Uterus (tissue), 4 donors: ENCODE measurements around the gene BTN3A1. TPM values are rescaled to one million over a fixed set of nuclear protein-coding genes. Genes with fewer than 3 reads are reported as not detected.
"Not testable (repeated sequence)": the region's sequence is repeated elsewhere in the genome, so short reads cannot be mapped to it uniquely, and the experiment has no call there.

Experiments
- DNase-seq, 2 donors: peaks; one replicate each; pipeline ENCODE4 v3.0.0-alpha.2; 2019 to 2020
- H3K27ac ChIP-seq, 2 donors: fragments of 200-600 bp; sonication (generic); 1 replicate in 1 of 2; 2 replicates in 1 of 2; pipeline ENCODE4 v1.5.1; 2016 to 2018
- H3K27me3 ChIP-seq, 2 donors: fragments of 200-600 bp; sonication (generic); one replicate each; pipeline ENCODE4 v1.5.1; 2018 to 2019; ENCODE audit warnings: control low read depth in 1 of 2
- H3K36me3 ChIP-seq, 2 donors: fragments of 200-600 bp; sonication (generic); one replicate each; pipeline ENCODE4 v1.5.1; 2019; ENCODE audit warnings: control low read depth in 1 of 2
- H3K4me1 ChIP-seq, 2 donors: fragments of 200-600 bp; sonication (generic); one replicate each; pipeline ENCODE4 v1.5.1; 2018 to 2019; ENCODE audit warnings: control low read depth in 1 of 2
- H3K4me3 ChIP-seq, 2 donors: fragments of 200-600 bp; sonication (generic); 1 replicate in 1 of 2; 2 replicates in 1 of 2; pipeline ENCODE4 v1.5.1; 2018 to 2019; ENCODE audit warnings: mild to moderate bottlenecking in 1 of 2
- H3K9me3 ChIP-seq, 2 donors: fragments of 200-600 bp; sonication (generic); one replicate each; pipeline ENCODE4 v1.5.1; 2019; ENCODE audit warnings: control low read depth in 1 of 2
- CTCF ChIP-seq, 4 experiments: fragments of 200-600 bp in 2 of 4; fragments of 450-650 bp in 2 of 4; sonication (generic) in 2 of 4; IDR thresholded peaks; one replicate each; pipeline ENCODE4 v1.5.1; 2016 to 2019; ENCODE audit warnings: antibody characterized with exemption in 4 of 4, mild to moderate bottlenecking in 2 of 4, moderate library complexity in 1 of 4
- POLR2A ChIP-seq, 2 donors: fragments of 450-650 bp; IDR thresholded peaks; one replicate each; pipeline ENCODE4 v1.6.1; 2016; ENCODE audit warnings: antibody characterized with exemption in 2 of 2, mild to moderate bottlenecking in 1 of 2, moderate library complexity in 1 of 2
- intact Hi-C: fragments of 100-400 bp; cut with DNase I; formaldehyde crosslinking; loops from one replicate; pipeline ENCODE4 v1.15.1; 2023; ENCODE audit warnings: low total_unique reads
- total RNA-seq, 4 donors: library from RNA; depleted of rRNA in 3 of 4; stranded (reverse); fragments of >200 nt in 3 of 4; gene quantifications; one replicate each; pipeline versions ENCODE4 v1.1.0 to v1.2.4, GENCODE V29; 2014 to 2023
- donor health status: DM: yes; HTN: yes; CAD: no.

BTN3A1 gene
- total RNA-seq, 4 donors from 2014 or later = 9.1 to 64.2 (median 20.8) TPM

- intact Hi-C loops = no loop called here
- TF ChIP-seq CTCF (IDR thresholded peaks at IDR 0.05) (no peak), POLR2A (IDR thresholded peaks at IDR 0.05) (no peak)
- H3K4me1 ChIP-seq = peaks cover 0 to 5% of the 10 kb centered on the region in 2 donors
- H3K9me3 ChIP-seq = no peaks in the 10 kb centered on the region
- H3K36me3 ChIP-seq = no peaks in the 10 kb centered on the region
- no peak for DNase-seq
- no peaks in the 10 kb centered on the region for H3K27me3 ChIP-seq
- no peak overlapping the region for H3K27ac ChIP-seq
- no peak overlapping the region for H3K4me3 ChIP-seq
Observed at GRCh38 chr6:26416288-26416687, 14.2 kb downstream of the BTN3A1 start.

GRCh38 chr6:26418077-26418476 lies 16.0 kb downstream of the BTN3A1 start:
- H3K4me1 ChIP-seq, intact Hi-C loops: not testable (repeated sequence)

GRCh38 chr6:26418795-26419194 lies 16.7 kb downstream of the BTN3A1 start:
- intact Hi-C loops, DNase-seq, H3K27ac ChIP-seq, H3K36me3 ChIP-seq, H3K4me3 ChIP-seq, H3K27me3 ChIP-seq, H3K4me1 ChIP-seq, H3K9me3 ChIP-seq: not testable (repeated sequence)

More at GRCh38 chr6:26418077-26418476, 16.0 kb downstream of the BTN3A1 start:
- not testable (repeated sequence) for DNase-seq, H3K36me3 ChIP-seq, H3K9me3 ChIP-seq, H3K4me3 ChIP-seq, H3K27me3 ChIP-seq, H3K27ac ChIP-seq

- peak overlapping the region; percentile 64 to 69 for H3K4me3 ChIP-seq
- DNase-seq = peak in 1 of 2 donors; percentile 23
Observed at GRCh38 chr6:26420688-26421171, 18.7 kb downstream of the BTN3A1 start.

GRCh38 chr6:26421259-26422144 lies 19.4 kb downstream of the BTN3A1 start:
- H3K4me1 ChIP-seq = peaks cover 0 to 5% of the 10 kb centered on the region in 2 donors
- H3K27me3 ChIP-seq = no peaks in the 10 kb centered on the region
- peak overlapping the region; percentile 64 to 69 for H3K4me3 ChIP-seq
- peak; percentile 61 to 80 for DNase-seq
- H3K9me3 ChIP-seq = no peaks in the 10 kb centered on the region
- intact Hi-C loops = no loop called here
- no peak for TF ChIP-seq CTCF (IDR thresholded peaks at IDR 0.05)
- TF ChIP-seq POLR2A (IDR thresholded peaks at IDR 0.05) = peak in 1 of 2 donors; percentile 81
- H3K36me3 ChIP-seq = no peaks in the 10 kb centered on the region
- H3K27ac ChIP-seq = peak overlapping the region; percentile 92 to 96

More at GRCh38 chr6:26420688-26421171, 18.7 kb downstream of the BTN3A1 start:
- Histone ChIP-seq H3K4me1 (peaks cover 0 to 5% of the 10 kb centered on the region in 2 donors), H3K27me3 (no peaks in the 10 kb centered on the region), H3K9me3 (no peaks in the 10 kb centered on the region), H3K27ac (peak overlapping the region; percentile 92 to 96), H3K36me3 (no peaks in the 10 kb centered on the region)
- intact Hi-C loops = no loop called here
- TF ChIP-seq POLR2A (IDR thresholded peaks at IDR 0.05) (no peak), CTCF (IDR thresholded peaks at IDR 0.05) (no peak)

- peak overlapping the region; percentile 64 to 69 for H3K4me3 ChIP-seq
- H3K27me3 ChIP-seq = no peaks in the 10 kb centered on the region
- no peaks in the 10 kb centered on the region for H3K9me3 ChIP-seq
- intact Hi-C loops = no loop called here
- H3K27ac ChIP-seq = no peak overlapping the region
- no peak for TF ChIP-seq CTCF (IDR thresholded peaks at IDR 0.05)
- TF ChIP-seq POLR2A (IDR thresholded peaks at IDR 0.05) = no peak
- peaks cover 0 to 5% of the 10 kb centered on the region in 2 donors for H3K4me1 ChIP-seq
- no peak for DNase-seq
- no peaks in the 10 kb centered on the region for H3K36me3 ChIP-seq
Observed at GRCh38 chr6:26422329-26422728, 20.3 kb downstream of the BTN3A1 start.
